ENCODE measurements around the gene CYP4F12. TPM values are rescaled to one million over a fixed set of nuclear protein-coding genes. Genes with fewer than 3 reads are reported as not detected.

CYP4F12 gene
- polyA plus RNA-seq, 1 donor (not counting 4 experiments of a cell fraction or from before 2014, with no cell fraction given) = 2.0 TPM

- no peak for DNase-seq (ENCODE audit: low read depth, low spot score)
- no peak for FAIRE-seq
- dilution Hi-C loops (cut with MboI; ENCODE audit: extremely low pct_ligation_motif_present, low sequenced_read_pairs) = no loop called here
Measured at GRCh38 chr19:15669440-15669839, 3.4 kb upstream of the CYP4F12 start.

GRCh38 chr19:15669891-15670290, 3.0 kb upstream of the CYP4F12 start:
- Histone ChIP-seq H3K9ac (ENCODE audit: control insufficient read depth, extremely low read depth, insufficient read depth, low read length) (no peak overlapping the region), H3K4me2 (ENCODE audit: control insufficient read depth, extremely low read depth, insufficient read depth, low read depth, low read length) (no peak overlapping the region), H3K27ac (ENCODE audit: control insufficient read depth, insufficient read depth, low read length) (no peak overlapping the region), H3K4me1 (ENCODE audit: control insufficient read depth, extremely low read depth, insufficient read depth, low read length) (no peaks in the 10 kb centered on the region), H3K27me3 (ENCODE audit: control insufficient read depth, extremely low read depth, insufficient read depth, low read length) (peaks cover 2% of the 10 kb centered on the region), H4K20me1 (ENCODE audit: control insufficient read depth, extremely low read depth, insufficient read depth, low read length) (no peaks in the 10 kb centered on the region), H3K36me3 (ENCODE audit: control insufficient read depth in 2 of 2, extremely low read depth in 1 of 2, insufficient read depth in 2 of 2, low read length in 2 of 2) (no peaks in the 10 kb centered on the region), H2AFZ (ENCODE audit: control insufficient read depth, low read length) (no peak overlapping the region), H3K9me1 (ENCODE audit: control insufficient read depth, extremely low read depth, insufficient read depth, low read length) (no peaks in the 10 kb centered on the region), H3K4me3 (ENCODE audit: control insufficient read depth in 2 of 3, extremely low read depth in 1 of 3, insufficient read depth in 2 of 3, low read depth in 1 of 3, low read length in 3 of 3) (no peak overlapping the region), H3K9me3 (ENCODE audit: control insufficient read depth, low read depth, low read length) (no peaks in the 10 kb centered on the region), H3K79me2 (ENCODE audit: control insufficient read depth, insufficient read depth, low read length) (no peaks in the 10 kb centered on the region)
- FAIRE-seq = no peak
- dilution Hi-C loops (cut with MboI; ENCODE audit: extremely low pct_ligation_motif_present, low sequenced_read_pairs) = no loop called here
- no peak for TF ChIP-seq EZH2 (IDR thresholded peaks at IDR 0.05; ENCODE audit: low read length)
- TF ChIP-seq CTCF (optimal IDR thresholded peaks at IDR 0.05 in 1 of 3, IDR thresholded peaks at IDR 0.05 in 1 of 3, conservative IDR thresholded peaks at IDR 0.05 in 1 of 3; ENCODE audit: extremely low read depth in 1 of 3, insufficient read depth in 2 of 3, low read length in 3 of 3) = no peak
- no peak for DNase-seq (ENCODE audit: low read depth, low spot score)

More at GRCh38 chr19:15669440-15669839, 3.4 kb upstream of the CYP4F12 start:
- TF ChIP-seq CTCF (optimal IDR thresholded peaks at IDR 0.05 in 1 of 3, IDR thresholded peaks at IDR 0.05 in 1 of 3, conservative IDR thresholded peaks at IDR 0.05 in 1 of 3; ENCODE audit: extremely low read depth in 1 of 3, insufficient read depth in 2 of 3, low read length in 3 of 3) = no peak
- no peak for TF ChIP-seq EZH2 (IDR thresholded peaks at IDR 0.05; ENCODE audit: low read length)
- H3K36me3 ChIP-seq (ENCODE audit: control insufficient read depth in 2 of 2, extremely low read depth in 1 of 2, insufficient read depth in 2 of 2, low read length in 2 of 2) = no peaks in the 10 kb centered on the region
- no peak overlapping the region for H2AFZ ChIP-seq (ENCODE audit: control insufficient read depth, low read length)
- no peaks in the 10 kb centered on the region for H3K9me3 ChIP-seq (ENCODE audit: control insufficient read depth, low read depth, low read length)
- H3K9ac ChIP-seq (ENCODE audit: control insufficient read depth, extremely low read depth, insufficient read depth, low read length) = no peak overlapping the region
- no peak overlapping the region for H3K4me3 ChIP-seq (ENCODE audit: control insufficient read depth in 2 of 3, extremely low read depth in 1 of 3, insufficient read depth in 2 of 3, low read depth in 1 of 3, low read length in 3 of 3)
- no peaks in the 10 kb centered on the region for H3K79me2 ChIP-seq (ENCODE audit: control insufficient read depth, insufficient read depth, low read length)
- H3K4me1 ChIP-seq (ENCODE audit: control insufficient read depth, extremely low read depth, insufficient read depth, low read length) = no peaks in the 10 kb centered on the region
- no peak overlapping the region for H3K4me2 ChIP-seq (ENCODE audit: control insufficient read depth, extremely low read depth, insufficient read depth, low read depth, low read length)
- H4K20me1 ChIP-seq (ENCODE audit: control insufficient read depth, extremely low read depth, insufficient read depth, low read length) = no peaks in the 10 kb centered on the region
- no peaks in the 10 kb centered on the region for H3K27me3 ChIP-seq (ENCODE audit: control insufficient read depth, extremely low read depth, insufficient read depth, low read length)
- H3K27ac ChIP-seq (ENCODE audit: control insufficient read depth, insufficient read depth, low read length) = no peak overlapping the region
- no peaks in the 10 kb centered on the region for H3K9me1 ChIP-seq (ENCODE audit: control insufficient read depth, extremely low read depth, insufficient read depth, low read length)

All from keratinocyte (primary cell).